GM18951 (cell line): ENCODE data around the gene C20orf202.

ENCODE experiments used
- POLR2A ChIP-seq: IDR thresholded peaks from 4 replicates; pipeline ENCODE4 v1.6.1; 2011; ENCODE audit warnings: mild to moderate bottlenecking; ENCODE audit not compliant: insufficient read length, insufficient read depth; ENCODE audit errors: extremely low read depth
- in situ Hi-C: fragments of 300-500 bp; cut with MboI; formaldehyde crosslinking; loops from one replicate; pipeline ENCODE4 v1.12.0; 2022; ENCODE audit warnings: low sequenced_read_pairs, mixed read lengths, inconsistent platforms; ENCODE audit not compliant: unreplicated experiment

Gene C20orf202

DNA sequence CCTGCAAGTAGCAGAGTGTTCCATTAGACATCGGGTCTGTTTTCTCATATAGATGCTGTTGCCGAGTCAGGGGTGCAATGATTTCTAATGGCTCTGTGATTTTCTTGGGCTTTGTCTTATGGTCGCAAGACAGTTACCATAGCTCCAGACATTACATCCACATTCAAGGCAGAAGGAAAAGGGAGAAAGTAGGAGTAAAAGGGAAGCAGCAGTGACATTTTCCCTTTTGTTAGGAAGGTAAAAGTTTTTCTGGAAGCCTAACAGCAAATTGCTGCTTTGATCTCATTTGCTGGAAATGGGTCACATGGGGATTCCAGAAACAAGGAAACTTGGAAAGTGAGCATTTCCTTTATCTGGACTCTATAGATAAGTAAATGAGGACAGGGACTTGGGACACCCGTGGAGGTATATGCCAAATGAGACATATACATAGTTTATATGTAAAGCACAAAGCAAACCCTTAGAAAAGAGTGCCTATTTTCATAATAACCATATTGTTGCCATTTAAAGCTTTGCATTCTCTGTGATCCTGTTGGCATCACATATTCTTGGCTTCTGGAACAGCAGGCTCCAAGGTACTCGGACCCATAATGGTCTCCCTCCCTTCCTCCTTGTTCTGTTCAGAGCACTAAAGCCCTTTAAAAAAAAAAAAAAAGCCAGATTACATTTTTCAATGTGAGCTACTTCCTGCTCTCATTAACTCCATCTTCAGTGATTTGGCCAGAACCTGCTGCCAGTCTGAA lies at the start of gene C20orf202:
Gene C20orf202 (plus strand): TSS at position 693 of the 743 bp plus-strand sequence. CDS start 132 bp downstream, outside the sequence.
- no peak for TF ChIP-seq POLR2A
- in situ Hi-C loops, result no loop called here

DNA sequence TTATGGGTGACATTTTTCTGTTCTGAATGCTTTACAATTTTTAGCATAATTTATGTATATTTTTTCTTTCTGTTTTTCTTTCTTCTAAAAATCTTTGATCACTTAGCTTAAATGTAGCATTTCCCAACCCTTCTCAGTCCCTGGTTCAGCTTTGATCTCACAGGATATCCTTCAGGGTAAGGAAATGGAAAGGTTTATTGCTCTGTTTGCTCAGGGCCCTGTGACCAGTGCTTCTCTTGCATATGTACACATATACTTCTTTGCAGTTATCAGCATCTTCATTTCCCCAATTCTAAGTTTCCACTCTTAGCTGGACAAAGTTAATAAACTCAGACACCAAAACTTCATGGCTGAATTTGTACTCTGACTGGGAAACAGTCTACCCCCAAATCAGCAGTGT lies 49.0 kb upstream of the C20orf202 start:
- TF ChIP-seq POLR2A, result no peak
- in situ Hi-C loops, result no loop called here

DNA sequence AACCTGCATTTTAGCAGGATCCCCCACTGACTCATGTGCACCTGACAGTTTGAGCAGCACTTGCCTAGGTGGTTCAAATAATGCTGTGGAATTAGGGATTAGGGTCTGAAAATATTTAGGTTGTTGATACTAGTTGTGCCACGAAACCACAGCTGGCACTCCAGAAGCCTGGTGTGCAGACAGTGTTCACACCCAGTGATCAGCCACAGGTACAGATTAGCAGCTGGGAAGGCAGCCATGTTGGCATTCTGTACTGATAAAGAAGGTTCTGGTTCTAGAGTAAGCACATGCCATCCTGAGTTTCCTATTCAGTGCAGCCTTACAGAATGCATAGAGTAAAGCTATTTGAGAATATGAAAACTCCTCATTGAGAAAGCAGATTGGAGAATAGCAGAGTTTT lies 48.6 kb upstream of the C20orf202 start:
- in situ Hi-C loops, result no loop called here
- no peak for TF ChIP-seq POLR2A

DNA sequence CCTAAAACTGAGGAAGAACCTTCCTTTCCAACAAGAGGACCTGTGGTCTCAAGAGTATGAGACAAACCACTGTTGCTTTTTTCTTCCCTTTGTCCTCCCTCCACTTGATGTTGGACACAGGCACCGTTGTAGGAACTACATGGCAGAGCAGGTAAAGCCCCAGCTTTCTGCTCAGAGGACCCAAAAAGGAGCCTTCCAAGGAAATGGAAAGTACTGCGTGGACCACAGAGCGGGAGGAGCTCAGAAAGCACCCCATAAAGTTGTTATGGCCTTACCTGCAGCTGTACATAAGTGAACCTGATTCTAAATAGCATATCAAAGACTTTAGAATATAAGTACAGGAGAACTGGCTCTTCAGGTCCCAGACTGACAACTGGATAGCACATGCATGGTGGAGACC lies 47.9 kb upstream of the C20orf202 start:
- in situ Hi-C loops, result no loop called here

DNA sequence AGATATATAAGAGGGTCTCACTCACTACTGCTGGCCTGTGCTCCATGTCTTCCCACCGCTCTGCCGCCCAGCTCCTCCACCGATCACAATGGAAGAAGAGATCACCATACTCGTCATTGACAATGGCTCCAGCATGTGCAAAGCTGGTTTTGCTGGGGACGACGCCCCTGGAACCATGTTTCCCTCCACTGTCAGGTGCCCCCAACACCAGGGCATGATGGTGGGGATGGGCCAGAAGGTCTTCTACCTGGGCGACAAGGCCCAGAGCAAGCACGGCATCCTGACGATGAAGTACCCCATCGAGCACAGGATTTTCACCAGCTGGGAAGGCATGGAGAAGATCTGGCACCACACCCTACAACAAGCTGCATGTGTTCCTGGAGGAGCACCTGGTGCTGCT lies 42.8 kb upstream of the C20orf202 start:
- no peak for TF ChIP-seq POLR2A
- in situ Hi-C loops, result no loop called here

More for the DNA sequence above, 47.9 kb upstream of the C20orf202 start:
- no peak for TF ChIP-seq POLR2A

- in situ Hi-C loops, result no loop called here
- TF ChIP-seq POLR2A, result no peak
Measured at GRCh38 chr20:1160991-1161390, 42.3 kb upstream of the C20orf202 start.

- TF ChIP-seq POLR2A, result no peak
- in situ Hi-C loops, result no loop called here
Measured at GRCh38 chr20:1163105-1163504, 40.1 kb upstream of the C20orf202 start.

GRCh38 chr20:1163653-1164052 lies 39.6 kb upstream of the C20orf202 start:
- in situ Hi-C loops, result no loop called here
- no peak for TF ChIP-seq POLR2A

DNA sequence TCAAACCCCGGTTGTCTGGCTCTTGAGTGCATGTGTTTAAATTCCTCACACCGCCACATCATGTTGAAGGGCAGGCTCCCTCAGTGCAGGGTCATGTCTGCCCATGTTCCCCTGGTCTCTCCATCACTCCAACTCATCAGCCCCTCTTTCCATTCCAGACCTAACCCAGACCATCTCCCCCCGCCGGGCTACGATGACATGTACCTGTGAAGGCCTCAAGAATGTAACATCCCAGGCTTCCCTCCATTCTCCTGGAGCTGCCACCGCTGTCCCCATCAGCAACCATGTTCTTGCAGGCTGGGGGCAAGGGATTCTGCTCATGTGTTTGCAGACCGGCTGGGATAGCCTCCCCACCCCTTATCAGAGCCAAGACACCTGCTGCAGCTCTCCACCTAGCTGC lies 38.4 kb upstream of the C20orf202 start:
- in situ Hi-C loops, result no loop called here
- no peak for TF ChIP-seq POLR2A

GRCh38 chr20:1165521-1165920 lies 37.7 kb upstream of the C20orf202 start:
- in situ Hi-C loops, result no loop called here
- no peak for TF ChIP-seq POLR2A

DNA sequence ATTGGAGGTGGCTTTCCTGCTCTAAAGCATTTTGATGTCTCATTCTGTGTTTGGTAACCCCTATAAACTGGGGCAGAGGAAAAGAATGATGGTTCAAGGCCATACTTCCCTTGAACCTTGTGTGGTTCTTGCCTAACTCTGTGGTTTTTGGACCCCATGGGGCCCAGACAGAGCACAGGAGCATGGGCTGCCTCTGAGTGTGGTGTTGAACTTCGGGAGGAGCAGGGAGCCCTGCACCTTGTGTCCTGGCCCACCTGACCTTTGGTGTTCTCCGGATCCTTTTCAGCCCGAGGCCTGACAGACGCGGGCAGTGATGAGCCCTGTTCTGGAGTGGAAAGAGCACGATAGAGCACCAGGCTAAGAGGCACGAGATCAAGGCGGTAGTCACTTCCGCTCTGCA lies 37.3 kb upstream of the C20orf202 start:
- in situ Hi-C loops, result no loop called here
- TF ChIP-seq POLR2A, result no peak

GRCh38 chr20:1166948-1167720 lies 36.1 kb upstream of the C20orf202 start:
- no peak for TF ChIP-seq POLR2A
- in situ Hi-C loops, result no loop called here

DNA sequence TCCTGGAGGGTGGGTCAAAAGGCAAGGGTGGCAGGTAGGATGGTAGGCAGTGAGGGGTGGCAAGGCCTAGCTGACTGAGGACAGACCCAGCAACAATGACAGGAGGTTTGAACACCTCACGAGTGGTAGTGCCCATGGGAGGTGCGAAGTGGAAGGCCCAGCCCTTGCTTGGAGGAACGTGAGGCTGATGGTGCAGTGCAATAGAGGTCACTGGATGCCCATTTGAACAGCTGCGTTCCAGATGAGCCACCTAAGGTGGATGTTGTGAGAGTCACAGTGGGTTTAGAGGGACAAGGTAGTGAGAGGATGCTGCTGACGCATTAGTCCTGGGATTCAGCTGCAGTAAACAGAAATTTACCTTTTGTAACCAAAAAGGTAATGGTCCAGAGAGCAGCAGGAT lies 34.0 kb upstream of the C20orf202 start:
- TF ChIP-seq POLR2A, result no peak
- in situ Hi-C loops, result no loop called here

DNA sequence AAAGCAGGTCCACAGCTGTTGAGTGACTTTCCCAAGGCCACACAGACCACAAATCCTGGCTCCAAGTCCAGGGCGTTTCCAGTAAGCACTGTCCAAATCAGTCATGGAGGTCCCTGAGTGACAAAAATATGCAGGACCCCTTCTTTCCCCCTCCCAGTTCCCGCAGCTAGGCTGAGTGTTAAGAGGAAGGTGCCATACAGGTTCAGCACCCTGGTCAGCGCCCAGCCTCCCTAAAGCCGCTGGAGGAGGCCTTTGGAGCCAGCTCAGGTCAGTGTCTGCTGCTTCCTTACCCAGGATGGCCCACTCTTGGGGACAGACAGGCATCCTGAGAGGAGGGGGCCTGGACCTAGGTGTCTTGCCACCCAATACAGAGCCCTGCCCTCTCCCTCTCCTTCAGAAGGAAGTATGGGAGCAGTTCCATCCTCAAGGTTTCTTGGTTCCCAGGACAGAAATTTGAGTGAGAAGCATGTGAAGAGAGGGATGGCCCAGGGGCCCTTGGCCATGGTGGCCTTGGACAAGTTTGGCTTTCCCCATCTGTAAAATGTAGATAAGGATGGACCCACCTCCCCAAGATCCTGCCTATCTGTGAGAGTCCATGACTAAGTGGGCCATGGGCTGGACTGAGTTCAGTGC lies 31.7 kb upstream of the C20orf202 start:
- in situ Hi-C loops, result no loop called here
- TF ChIP-seq POLR2A, result no peak

DNA sequence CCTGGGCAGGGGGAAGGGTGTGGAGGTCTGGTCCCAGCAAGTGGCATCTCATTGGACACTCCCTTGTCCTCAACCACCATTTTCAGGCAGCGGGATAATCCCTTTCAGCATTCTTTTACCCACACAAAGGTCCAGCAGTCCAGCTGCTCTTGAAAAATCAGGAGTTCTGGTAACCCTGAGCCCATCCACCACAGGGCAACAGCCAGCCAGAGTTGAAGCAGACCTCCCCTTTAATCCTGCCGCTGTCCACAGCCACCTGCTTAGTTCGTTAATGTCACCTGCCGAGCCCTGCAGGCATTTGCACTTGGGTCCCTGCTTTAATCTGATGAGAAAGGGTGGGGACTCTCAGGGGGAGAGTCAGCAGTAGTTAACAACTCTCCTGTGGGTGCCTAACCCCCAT lies 29.6 kb upstream of the C20orf202 start:
- in situ Hi-C loops, result no loop called here
- no peak for TF ChIP-seq POLR2A
